GM21367 (cell line): Measurements from ENCODE around the gene NSF.

Experiments
- ATAC-seq: cut with Tn5 transposase; IDR thresholded peaks from one replicate; pipeline ENCODE4 v1.9.1; 2021; ENCODE audit not compliant: unreplicated experiment

Gene NSF

GRCh38 chr17:46796084-46796483, 205.6 kb downstream of the NSF start:
- no peak for ATAC-seq

GRCh38 chr17:46796524-46796923, 206.1 kb downstream of the NSF start:
- no peak for ATAC-seq

GRCh38 chr17:46796956-46797530, 206.6 kb downstream of the NSF start:
- ATAC-seq, result no peak

- no peak for ATAC-seq
Observed at GRCh38 chr17:46800573-46800972, 210.1 kb downstream of the NSF start.

GRCh38 chr17:46802800-46803199, 212.3 kb downstream of the NSF start:
- no peak for ATAC-seq

- no peak for ATAC-seq
Observed at GRCh38 chr17:46803544-46803943, 213.1 kb downstream of the NSF start.

GRCh38 chr17:46805771-46806170, 215.3 kb downstream of the NSF start:
- ATAC-seq, result no peak
